H9 (cell line): ENCODE results near the gene GATA3. TPM values are rescaled to one million over a fixed set of nuclear protein-coding genes. Genes with fewer than 3 reads are reported as not detected.

ENCODE experiments used
- DNase-seq: peaks from one replicate; pipeline ENCODE4 v3.0.0-alpha.2; 2017
- H2AFZ ChIP-seq: one replicate; pipeline ENCODE4 v1.6.1; 2013; ENCODE audit warnings: mild to moderate bottlenecking, low read length, control low read depth, moderate library complexity
- H2AK5ac ChIP-seq: 2 replicates; pipeline ENCODE4 v1.6.1; 2013; ENCODE audit warnings: low read length, control low read depth, mixed read lengths; ENCODE audit not compliant: insufficient read length
- H2BK120ac ChIP-seq: one replicate; pipeline ENCODE4 v1.6.1; 2013; ENCODE audit warnings: low read depth, mild to moderate bottlenecking, low read length, control low read depth, inconsistent platforms; ENCODE audit not compliant: poor library complexity, severe bottlenecking
- H2BK12ac ChIP-seq: 2 replicates; pipeline ENCODE4 v1.6.1; 2013; ENCODE audit warnings: low read length, control low read depth, mixed read lengths, low read depth; ENCODE audit not compliant: insufficient read length
- H2BK15ac ChIP-seq: 2 replicates; pipeline ENCODE4 v1.6.1; 2013; ENCODE audit warnings: low read depth, low read length, control low read depth
- H2BK20ac ChIP-seq: one replicate; pipeline ENCODE4 v1.6.1; 2013; ENCODE audit warnings: low read depth, mild to moderate bottlenecking, low read length, control low read depth, inconsistent platforms; ENCODE audit not compliant: poor library complexity, severe bottlenecking
- H2BK5ac ChIP-seq: 2 replicates; pipeline ENCODE4 v1.6.1; 2013; ENCODE audit warnings: low read length, control low read depth, mixed read lengths; ENCODE audit not compliant: insufficient read length
- H3K14ac ChIP-seq: 2 replicates; pipeline ENCODE4 v1.6.1; 2013; ENCODE audit warnings: low read length, control low read depth; ENCODE audit not compliant: insufficient read depth
- H3K18ac ChIP-seq: 2 replicates; pipeline ENCODE4 v1.6.1; 2013; ENCODE audit warnings: low read depth, mild to moderate bottlenecking, mixed read lengths, low read length, control low read depth; ENCODE audit not compliant: insufficient read length
- H3K23ac ChIP-seq: 2 replicates; pipeline ENCODE4 v1.6.1; 2013; ENCODE audit warnings: low read length, control low read depth, mixed read lengths, low read depth; ENCODE audit not compliant: insufficient read length
- H3K23me2 ChIP-seq: 2 replicates; pipeline ENCODE4 v1.6.1; 2013; ENCODE audit warnings: low read depth, mild to moderate bottlenecking, mixed read lengths, low read length, control low read depth; ENCODE audit not compliant: insufficient read length, poor library complexity, severe bottlenecking
- H3K27ac ChIP-seq: 2 replicates; pipeline ENCODE4 v1.5.1; 2013; ENCODE audit warnings: low read length, control low read depth, mixed read lengths, low read depth; ENCODE audit not compliant: insufficient read length
- H3K27me3 ChIP-seq: 2 replicates; pipeline ENCODE4 v1.6.1; 2013; ENCODE audit warnings: low read length, control low read depth, inconsistent platforms; ENCODE audit not compliant: insufficient read depth
- H3K4ac ChIP-seq: 2 replicates; pipeline ENCODE4 v1.6.1; 2013; ENCODE audit warnings: low read depth, mild to moderate bottlenecking, control low read depth, inconsistent platforms, low read length, moderate library complexity
- H3K4me1 ChIP-seq: 2 replicates; pipeline ENCODE4 v1.6.1; 2013; ENCODE audit warnings: low read length, control low read depth, inconsistent platforms; ENCODE audit not compliant: insufficient read depth
- H3K4me2 ChIP-seq: 2 replicates; pipeline ENCODE4 v1.6.1; 2013; ENCODE audit warnings: low read length, control low read depth, mixed read lengths; ENCODE audit not compliant: insufficient read length, insufficient read depth
- H3K56ac ChIP-seq: 2 replicates; pipeline ENCODE4 v1.6.1; 2013; ENCODE audit warnings: low read depth, mild to moderate bottlenecking, mixed read lengths, low read length, control low read depth; ENCODE audit not compliant: insufficient read length
- H3K79me1 ChIP-seq: 2 replicates; pipeline ENCODE4 v1.6.1; 2013; ENCODE audit warnings: low read depth, mild to moderate bottlenecking, moderate library complexity, low read length, control low read depth, inconsistent platforms; ENCODE audit not compliant: insufficient read depth, poor library complexity, severe bottlenecking
- H3K79me2 ChIP-seq: 2 replicates; pipeline ENCODE4 v1.6.1; 2013; ENCODE audit warnings: low read length, control low read depth, inconsistent platforms; ENCODE audit not compliant: insufficient read depth
- H3K9ac ChIP-seq: 2 replicates; pipeline ENCODE4 v1.6.1; 2013; ENCODE audit warnings: low read length, control low read depth, mixed read lengths; ENCODE audit not compliant: insufficient read length; ENCODE audit errors: extremely low read depth
- H3K9me3 ChIP-seq: one replicate; pipeline ENCODE4 v1.6.1; 2013; ENCODE audit warnings: low read depth, low read length, inconsistent platforms; ENCODE audit not compliant: control insufficient read depth
- H3T11ph ChIP-seq: one replicate; pipeline ENCODE4 v1.6.1; 2013; ENCODE audit warnings: mild to moderate bottlenecking, low read length, control low read depth, inconsistent platforms
- H4K20me1 ChIP-seq: one replicate; pipeline ENCODE4 v1.6.1; 2013; ENCODE audit not compliant: control insufficient read depth, insufficient read length, insufficient read depth
- H4K5ac ChIP-seq: 2 replicates; pipeline ENCODE4 v1.6.1; 2013; ENCODE audit warnings: low read depth, mild to moderate bottlenecking, mixed read lengths, low read length, control low read depth; ENCODE audit not compliant: insufficient read length
- H4K8ac ChIP-seq: replicated peaks from 2 replicates; pipeline ENCODE4 v1.6.1; 2013; ENCODE audit warnings: low read length, control low read depth, mixed read lengths, low read depth; ENCODE audit not compliant: insufficient read length
- H4K91ac ChIP-seq: 2 replicates; pipeline ENCODE4 v1.6.1; 2013; ENCODE audit warnings: low read depth, mild to moderate bottlenecking, moderate library complexity, mixed read lengths, low read length, control low read depth; ENCODE audit not compliant: insufficient read length
- H3K27ac Mint-ChIP-seq, 3 experiments: 2 replicates in 2 of 3; 3 replicates in 1 of 3; pipeline ENCODE4 v1.8.0; 2020 to 2021; ENCODE audit warnings: mixed read lengths in 3 of 3, mild to moderate bottlenecking in 1 of 3, moderate library complexity in 1 of 3
- H3K27me3 Mint-ChIP-seq: 2 replicates; pipeline ENCODE4 v1.8.0; 2021; ENCODE audit warnings: low read depth, mild to moderate bottlenecking, moderate library complexity, mixed read lengths
- H3K36me3 Mint-ChIP-seq, 3 experiments: 2 replicates in 2 of 3; 3 replicates in 1 of 3; pipeline ENCODE4 v1.8.0; 2020 to 2021; ENCODE audit warnings: low read depth in 3 of 3, mixed read lengths in 3 of 3; ENCODE audit not compliant: insufficient read depth in 1 of 3
- H3K4me1 Mint-ChIP-seq, 2 experiments: 2 replicates each; pipeline ENCODE4 v1.8.0; 2020; ENCODE audit warnings: mixed read lengths in 2 of 2
- H3K4me3 Mint-ChIP-seq, 2 experiments: 2 replicates in 1 of 2; 3 replicates in 1 of 2; pipeline ENCODE4 v1.8.0; 2020 to 2021; ENCODE audit warnings: mild to moderate bottlenecking in 2 of 2, mixed read lengths in 2 of 2, moderate library complexity in 1 of 2
- H3K9me3 Mint-ChIP-seq, 2 experiments: 2 replicates in 1 of 2; 3 replicates in 1 of 2; pipeline ENCODE4 v1.8.0; 2020; ENCODE audit warnings: mild to moderate bottlenecking in 2 of 2, mixed read lengths in 2 of 2, moderate library complexity in 1 of 2
- WGBS: extraction: QIAGEN DNeasy Blood & Tissue Kit; methylation state at CpG from one replicate; pipeline ENCODE4 v1.1.7; 2013; ENCODE audit warnings: missing lambda C conversion rate, low lambda C conversion rate, mixed read lengths; ENCODE audit not compliant: insufficient read length; ENCODE audit errors: extremely low coverage; 5-methylcytosine and 5-hydroxymethylcytosine counted together
- total RNA-seq: library from RNA; stranded (reverse); gene quantifications from 2 replicates; pipeline ENCODE4 v1.2.1, GENCODE V29; 2021
- TF ChIP-seq, protein P1 (sequence below): fragments of 200-600 bp; sonication (generic); conservative IDR thresholded peaks from 3 replicates; pipeline ENCODE4 v1.8.0; 2021; ENCODE audit warnings: antibody characterized with exemption, mild to moderate bottlenecking

GATA3 gene
- total RNA-seq, 1 experiment from 2014 or later, result 0.31 TPM

DNA sequence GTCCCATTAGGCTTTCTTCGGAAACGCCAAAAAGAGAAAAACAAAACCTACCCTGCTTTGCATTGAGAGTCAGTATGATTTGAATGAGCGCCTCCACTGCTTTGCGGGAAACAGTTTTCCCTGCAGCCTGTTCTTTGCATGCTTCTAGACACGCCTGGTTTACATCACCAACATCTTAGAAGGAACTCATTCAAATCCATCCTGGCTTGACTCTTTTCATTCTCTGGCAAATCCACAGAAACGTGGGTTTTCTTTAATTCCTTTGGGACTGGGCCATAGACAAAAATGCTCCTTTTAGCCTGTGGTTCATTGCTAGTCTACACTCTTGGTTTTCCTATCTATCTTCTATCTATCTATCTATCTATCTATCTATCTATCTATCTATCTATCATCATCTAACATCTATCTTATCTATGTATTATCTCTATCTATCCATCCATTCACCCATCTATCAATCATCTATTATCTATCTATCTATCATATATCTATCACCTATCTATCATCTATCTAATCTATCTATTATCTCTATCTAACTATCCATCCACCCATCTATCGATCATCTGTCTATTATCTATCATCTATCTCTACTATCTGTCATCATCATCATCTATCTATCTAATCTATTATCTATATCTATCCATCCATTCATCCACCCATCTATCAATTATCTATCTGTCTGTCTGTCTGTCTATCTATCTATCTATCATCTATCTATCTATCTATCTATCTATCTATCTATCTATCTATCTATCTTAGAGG, 68.3 kb downstream of the GATA3 start:
- Mint-ChIP-seq H3K4me1 (peaks cover 4 to 6% of the 10 kb centered on the region in 2 experiments; a peak in 1 of 4 replicates), H3K4me3 (no peak overlapping the region), H3K27ac (no peak overlapping the region), H3K27me3 (peaks cover 7% of the 10 kb centered on the region), H3K9me3 (no peaks in the 10 kb centered on the region), H3K36me3 (no peaks in the 10 kb centered on the region)
- H4K8ac ChIP-seq, result no peak overlapping the region
- no peak overlapping the region for H3K4me2 ChIP-seq
- H3K4me1 ChIP-seq, result no peaks in the 10 kb centered on the region; the same call in 1 of the 2 replicates
- 100% methylated on average over 1 of the region's 7 CpGs for WGBS
- no peaks in the 10 kb centered on the region for H3K79me2 ChIP-seq
- no peak overlapping the region for H3K9ac ChIP-seq
- no peak overlapping the region for H2BK12ac ChIP-seq
- no peak overlapping the region for H3K56ac ChIP-seq
- TF ChIP-seq, protein P1, sequence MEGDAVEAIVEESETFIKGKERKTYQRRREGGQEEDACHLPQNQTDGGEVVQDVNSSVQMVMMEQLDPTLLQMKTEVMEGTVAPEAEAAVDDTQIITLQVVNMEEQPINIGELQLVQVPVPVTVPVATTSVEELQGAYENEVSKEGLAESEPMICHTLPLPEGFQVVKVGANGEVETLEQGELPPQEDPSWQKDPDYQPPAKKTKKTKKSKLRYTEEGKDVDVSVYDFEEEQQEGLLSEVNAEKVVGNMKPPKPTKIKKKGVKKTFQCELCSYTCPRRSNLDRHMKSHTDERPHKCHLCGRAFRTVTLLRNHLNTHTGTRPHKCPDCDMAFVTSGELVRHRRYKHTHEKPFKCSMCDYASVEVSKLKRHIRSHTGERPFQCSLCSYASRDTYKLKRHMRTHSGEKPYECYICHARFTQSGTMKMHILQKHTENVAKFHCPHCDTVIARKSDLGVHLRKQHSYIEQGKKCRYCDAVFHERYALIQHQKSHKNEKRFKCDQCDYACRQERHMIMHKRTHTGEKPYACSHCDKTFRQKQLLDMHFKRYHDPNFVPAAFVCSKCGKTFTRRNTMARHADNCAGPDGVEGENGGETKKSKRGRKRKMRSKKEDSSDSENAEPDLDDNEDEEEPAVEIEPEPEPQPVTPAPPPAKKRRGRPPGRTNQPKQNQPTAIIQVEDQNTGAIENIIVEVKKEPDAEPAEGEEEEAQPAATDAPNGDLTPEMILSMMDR, result no peak
- H2BK15ac ChIP-seq, result no peak overlapping the region
- no peaks in the 10 kb centered on the region for H3K23me2 ChIP-seq
- H3T11ph ChIP-seq, result no peak overlapping the region
- H2BK20ac ChIP-seq, result no peak overlapping the region
- no peak overlapping the region for H3K14ac ChIP-seq
- H3K18ac ChIP-seq, result no peak overlapping the region
- no peaks in the 10 kb centered on the region for H3K27me3 ChIP-seq
- no peak overlapping the region for H4K5ac ChIP-seq
- no peak overlapping the region for H2BK5ac ChIP-seq
- no peak overlapping the region for H4K91ac ChIP-seq
- no peaks in the 10 kb centered on the region for H3K9me3 ChIP-seq
- DNase-seq, result no peak
- no peak overlapping the region for H3K27ac ChIP-seq
- H3K23ac ChIP-seq, result no peak overlapping the region
- no peak overlapping the region for H2AK5ac ChIP-seq
- H2AFZ ChIP-seq, result no peak overlapping the region
- no peaks in the 10 kb centered on the region for H4K20me1 ChIP-seq
- H3K79me1 ChIP-seq, result no peaks in the 10 kb centered on the region
- no peak overlapping the region for H3K4ac ChIP-seq
- no peak overlapping the region for H2BK120ac ChIP-seq
